SIG-M5 (cell line): ENCODE measurements around the gene PLAC1.

Source experiments
- DNase-seq: peaks from one replicate; lab custom pipeline; 2025; lab: John Stamatoyannopoulos, UW

Gene PLAC1

GRCh38 chrX:134543288-134543687, 115.0 kb downstream of the PLAC1 start:
- DNase-seq = no peak

GRCh38 chrX:134542485-134542884, 115.8 kb downstream of the PLAC1 start:
- no peak for DNase-seq

GRCh38 chrX:134541906-134542305, 116.4 kb downstream of the PLAC1 start:
- no peak for DNase-seq

- no peak for DNase-seq
Measured at GRCh38 chrX:134538316-134538715, 120.0 kb downstream of the PLAC1 start.

- no peak for DNase-seq
Measured at GRCh38 chrX:134537179-134537955, 120.9 kb downstream of the PLAC1 start.

- DNase-seq = no peak
Measured at GRCh38 chrX:134533952-134534351, 124.3 kb downstream of the PLAC1 start.

- DNase-seq = no peak
Measured at GRCh38 chrX:134533352-134533751, 124.9 kb downstream of the PLAC1 start.

- no peak for DNase-seq
Measured at GRCh38 chrX:134530845-134531244, 127.4 kb downstream of the PLAC1 start.

- DNase-seq = no peak
Measured at GRCh38 chrX:134529481-134529880, 128.8 kb downstream of the PLAC1 start.

- no peak for DNase-seq
Measured at GRCh38 chrX:134528960-134529359, 129.3 kb downstream of the PLAC1 start.

- no peak for DNase-seq
Measured at GRCh38 chrX:134526399-134526798, 131.9 kb downstream of the PLAC1 start.

GRCh38 chrX:134525086-134525792, 133.0 kb downstream of the PLAC1 start:
- no peak for DNase-seq

- no peak for DNase-seq
Measured at GRCh38 chrX:134524181-134524580, 134.1 kb downstream of the PLAC1 start.

GRCh38 chrX:134520860-134521390, 137.3 kb downstream of the PLAC1 start:
- no peak for DNase-seq
